HG03060 (cell line): ENCODE measurements around the gene MBOAT1.
A peak's percentile ranks its signal among the peaks of the same experiment; 100 is the strongest.

Experiments used
- ATAC-seq: cut with Tn5 transposase; IDR thresholded peaks from one replicate; pipeline ENCODE4 v1.9.1; 2021; ENCODE audit warnings: low read depth, moderate number of reproducible peaks; ENCODE audit not compliant: unreplicated experiment

The MBOAT1 gene

DNA sequence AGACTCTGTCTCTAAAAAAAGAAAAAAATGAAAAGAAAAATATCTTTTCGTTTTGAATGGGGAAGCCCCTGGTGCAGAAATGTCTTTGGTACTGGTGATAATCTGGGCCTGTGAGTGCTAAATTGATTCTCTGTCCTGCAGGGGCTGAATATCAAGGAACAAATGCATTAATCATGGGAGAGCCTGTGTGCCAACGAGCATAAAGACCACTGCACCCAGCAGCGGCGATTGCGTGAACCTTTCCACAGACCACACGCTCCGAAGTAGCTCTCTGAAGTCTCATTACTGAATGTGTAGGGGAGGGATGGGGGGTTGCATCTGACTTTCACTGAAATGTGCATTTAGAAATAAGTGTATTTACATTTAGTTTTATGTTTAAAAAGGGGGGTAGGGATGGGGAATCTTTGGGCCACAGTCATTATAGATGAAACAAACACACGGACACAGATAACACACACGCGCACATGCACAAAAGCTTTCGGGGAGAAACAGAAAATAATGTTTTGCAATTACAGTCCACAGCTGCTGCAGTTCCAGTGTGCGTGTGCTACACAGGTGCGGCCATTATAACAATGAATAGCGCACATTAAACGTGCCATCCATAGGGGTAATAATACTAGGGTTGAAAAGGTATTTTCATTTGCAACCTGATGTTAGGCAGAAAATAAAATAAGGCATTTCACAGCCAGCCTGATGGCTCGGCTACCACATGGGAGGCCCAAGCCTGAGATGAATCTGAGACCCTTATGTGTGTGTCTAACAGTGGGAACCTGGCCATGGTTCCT lies 154.0 kb downstream of the MBOAT1 start:
- ATAC-seq = no peak

- peak; percentile 63 for ATAC-seq
These were observed 155.8 kb downstream of the MBOAT1 start for GRCh38 chr6:20056350-20056992.

- no peak for ATAC-seq
These were observed 156.4 kb downstream of the MBOAT1 start for GRCh38 chr6:20055916-20056315.
